GM12878 (cell line): ENCODE results near the gene ALKBH8. TPM values are rescaled to one million over a fixed set of nuclear protein-coding genes. Genes with fewer than 3 reads are reported as not detected.
"Not testable (repeated sequence)": the region's sequence is repeated elsewhere in the genome, so short reads cannot be mapped to it uniquely, and the experiment has no call there.

Experiments used
- ATAC-seq: fragments of 200-7000 bp; cut with Tn5 transposase; 3 replicates; pipeline ENCODE4 v1.9.1; 2020; ENCODE audit warnings: mild to moderate bottlenecking, moderate library complexity
- BruUV-seq: library from RNA; stranded (reverse); fragments of 400-500 nt; replicated peaks from 2 replicates; lab custom pipeline; 2021; lab: Mats Ljungman, UMichigan
- CTCF ChIA-PET: fragments of 300-600 bp; sonication (Branson Sonifier 250); formaldehyde crosslinking; extraction: SDS; loops from one replicate; lab custom pipeline; 2021; ENCODE audit warnings: inconsistent platforms; lab: Yijun Ruan, JAX
- POLR2A ChIA-PET: fragments of 350-600 bp; formaldehyde crosslinking; extraction: SDS; loops from one replicate; lab custom pipeline; 2021; ENCODE audit warnings: inconsistent platforms; lab: Charles Lee
- RAD21 ChIA-PET: fragments of 300-600 bp; sonication (Branson Sonifier 250); formaldehyde crosslinking; loops from one replicate; lab custom pipeline; 2023; ENCODE audit warnings: antibody characterized with exemption; ENCODE audit not compliant: unreplicated experiment; lab: Charles Lee
- SMC1A ChIA-PET: fragments of 300-600 bp; sonication (Branson Sonifier 250); formaldehyde crosslinking; loops from one replicate; lab custom pipeline; 2023; ENCODE audit not compliant: unreplicated experiment, uncharacterized antibody; lab: Charles Lee
- DNase-seq: peaks from one replicate; pipeline ENCODE4 v3.0.0-alpha.2; 2011; ENCODE audit warnings: low read depth, low spot score
- FAIRE-seq: peaks from 3 replicates; lab custom pipeline; 2011; peaks lifted over from hg19 to GRCh38; lab: Jason Lieb, UNC
- H2AFZ ChIP-seq: 2 replicates; pipeline ENCODE4 v1.6.0; 2011; ENCODE audit warnings: low read depth, low read length, control low read depth; ENCODE audit not compliant: control insufficient read depth
- H3K27ac ChIP-seq: 2 replicates; pipeline ENCODE4 v1.5.1; 2011; ENCODE audit warnings: control low read depth; ENCODE audit not compliant: control insufficient read depth, insufficient read depth
- H3K27me3 ChIP-seq, 2 experiments: replicated peaks in 1 of 2; 2 replicates each; pipeline versions ENCODE4 v1.6.0 to v1.6.1; 2011; ENCODE audit warnings: low read length in 1 of 2; ENCODE audit not compliant: control insufficient read depth in 2 of 2, insufficient read depth in 2 of 2
- H3K36me3 ChIP-seq, 2 experiments: 2 replicates each; pipeline ENCODE4 v1.5.1; 2011; ENCODE audit warnings: low read length in 1 of 2; ENCODE audit not compliant: control insufficient read depth in 2 of 2, insufficient read depth in 2 of 2
- H3K4me1 ChIP-seq: 2 replicates; pipeline ENCODE4 v1.6.1; 2011; ENCODE audit warnings: mild to moderate bottlenecking, low read length, moderate library complexity, mixed read lengths; ENCODE audit not compliant: control insufficient read depth, insufficient read depth
- H3K4me2 ChIP-seq: 2 replicates; pipeline ENCODE4 v1.6.0; 2011; ENCODE audit warnings: control low read depth; ENCODE audit not compliant: control insufficient read depth, insufficient read depth
- H3K4me3 ChIP-seq: fragments of 200-600 bp; sonication (generic); 2 replicates; pipeline ENCODE4 v1.5.1; 2016
- H3K79me2 ChIP-seq: 2 replicates; pipeline ENCODE4 v1.6.0; 2011; ENCODE audit warnings: low read length; ENCODE audit not compliant: control insufficient read depth, insufficient read depth
- H3K9ac ChIP-seq: 2 replicates; pipeline ENCODE4 v1.8.0; 2011; ENCODE audit warnings: low read length, control low read depth, mixed read lengths; ENCODE audit not compliant: control insufficient read depth, insufficient read depth
- H3K9me3 ChIP-seq: replicated peaks from 3 replicates; pipeline ENCODE4 v1.5.1; 2011; ENCODE audit warnings: mild to moderate bottlenecking, low read length; ENCODE audit not compliant: control insufficient read depth, insufficient read depth
- H4K20me1 ChIP-seq: 2 replicates; pipeline ENCODE4 v1.6.0; 2011; ENCODE audit not compliant: control insufficient read depth, insufficient read depth
- CEBPB ChIP-seq, 2 experiments: fragments of 150-350 bp in 1 of 2; IDR thresholded peaks; 2 replicates each; pipeline ENCODE4 v1.6.1; 2012 to 2014; ENCODE audit warnings: low read depth in 2 of 2, low read length in 2 of 2, borderline replicate concordance in 1 of 2, inconsistent platforms in 1 of 2
- LARP7 ChIP-seq: fragments of 450-650 bp; IDR thresholded peaks from 2 replicates; pipeline ENCODE4 v1.6.1; 2017; ENCODE audit warnings: mild to moderate bottlenecking
- NFIC ChIP-seq: IDR thresholded peaks from 2 replicates; pipeline ENCODE4 v1.6.1; 2012; ENCODE audit warnings: low read depth, mild to moderate bottlenecking, inconsistent platforms, low read length, moderate library complexity
- SREBF2 ChIP-seq: IDR thresholded peaks from 2 replicates; pipeline ENCODE4 v1.6.1; 2012; ENCODE audit warnings: mild to moderate bottlenecking, low read length
- ZZZ3 ChIP-seq: IDR thresholded peaks from 2 replicates; pipeline ENCODE4 v1.6.1; 2011; ENCODE audit warnings: low read depth; ENCODE audit not compliant: control insufficient read depth, insufficient read length
- in situ Hi-C: fragments of 300-500 bp; cut with MboI; formaldehyde crosslinking; loops from 9 replicates; pipeline ENCODE4 v1.14.3; 2018; ENCODE audit warnings: mixed read lengths
- intact Hi-C: fragments of 100-400 bp; cut with micrococcal nuclease; formaldehyde crosslinking; loops from one replicate; pipeline ENCODE4 v1.14.2; 2022; ENCODE audit not compliant: unreplicated experiment
- polyA plus RNA-seq, 11 experiments: library from polyadenylated mRNA; depleted of rRNA in 4 of 11; unstranded in 6 of 11; stranded (reverse) in 5 of 11; fragments of >200 nt; fragmentation: Nextera tagmentation in 4 of 11; fragmentation: Illumina TruSeq in 1 of 11; extraction: Ambion mirVana in 4 of 11; extraction: Trizol in 1 of 11; gene quantifications; 1 replicate in 1 of 11; 2 replicates in 10 of 11; pipeline versions ENCODE4 v1.2.1 to v1.2.3, GENCODE V29; 2011 to 2016; ENCODE audit warnings: inconsistent platforms in 2 of 11, missing spikeins in 2 of 11, low read depth in 1 of 11
- total RNA-seq, 4 experiments: library from RNA; depleted of rRNA in 3 of 4; stranded (reverse); fragments of >200 nt in 3 of 4; fragmentation: Illumina TruSeq in 1 of 4; extraction: Trizol in 1 of 4; gene quantifications; 2 replicates each; pipeline versions ENCODE4 v1.2.1 to v1.2.3, GENCODE V29; 2013 to 2021

The ALKBH8 gene
- total and polyA plus RNA-seq, 10 of the 15 experiments (the other 5 are each of a cell fraction or from before 2014, with no cell fraction given), result 4.6 to 13.1 (median 9.5) TPM

DNA sequence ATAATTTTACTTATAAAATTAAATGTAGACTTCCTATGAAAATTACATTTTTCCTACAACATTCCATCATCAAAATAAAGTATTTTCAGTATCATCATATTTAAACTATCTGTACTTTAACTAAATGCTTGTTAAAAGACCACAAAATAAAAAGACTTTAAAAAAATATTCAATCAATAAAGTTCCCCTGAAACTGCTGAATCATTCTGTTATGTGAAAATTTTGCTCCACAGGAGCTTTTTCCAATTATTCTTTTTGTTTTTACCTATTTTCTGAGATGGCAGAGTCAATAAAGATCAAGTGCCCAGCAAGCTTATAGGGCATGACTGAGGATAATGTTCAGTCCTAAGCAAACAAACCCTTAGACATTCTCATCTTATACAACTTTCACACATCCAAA lies 27.3 kb downstream of the ALKBH8 start:
- H3K27me3 ChIP-seq, result no peaks in the 10 kb centered on the region
- CTCF ChIA-PET, result interaction anchor here (1.4 to 4.5 kb wide), 5 partner anchors 10 to 379 kb away, joined by 3 to 22 read pairs (median 17); no protein-coding TSS in a partner anchor
- no peak for ATAC-seq
- no peak for FAIRE-seq
- SMC1A ChIA-PET, result interaction anchor here (1.0 to 4.4 kb wide), 3 partner anchors 11 to 233 kb away, joined by 3 to 24 read pairs (median 3); no protein-coding TSS in a partner anchor
- intact Hi-C loops, result no loop called here
- TF ChIP-seq CEBPB (IDR thresholded peaks at IDR 0.05; ENCODE audit: borderline replicate concordance in 1 of 2, low read depth in 2 of 2, low read length in 2 of 2) (no peak), ZZZ3 (no peak), LARP7 (no peak), SREBF2 (no peak), NFIC (no peak)
- TF ChIP-seq, all 136 proteins: peak for 0
- no peaks in the 10 kb centered on the region for H3K4me1 ChIP-seq
- H4K20me1 ChIP-seq, result no peaks in the 10 kb centered on the region
- H3K27ac ChIP-seq, result no peak overlapping the region
- no peak overlapping the region for H3K9ac ChIP-seq
- H3K4me2 ChIP-seq, result no peak overlapping the region
- no peak for DNase-seq
- BruUV-seq, result no TSS peak
- in situ Hi-C loops, result no loop called here
- H3K36me3 ChIP-seq, result peaks cover 0 to 4% of the 10 kb centered on the region in 2 experiments; a peak in 3 of 4 replicates
- ChIA-PET RAD21 (interaction anchor here (0.7 to 1.0 kb wide), 2 partner anchors 11 to 151 kb away, joined by 3 read pairs; no protein-coding TSS in a partner anchor), POLR2A (no interaction called here)
- H2AFZ ChIP-seq, result no peak overlapping the region
- H3K9me3 ChIP-seq, result no peaks in the 10 kb centered on the region
- no peak overlapping the region for H3K4me3 ChIP-seq
- no peaks in the 10 kb centered on the region for H3K79me2 ChIP-seq

DNA sequence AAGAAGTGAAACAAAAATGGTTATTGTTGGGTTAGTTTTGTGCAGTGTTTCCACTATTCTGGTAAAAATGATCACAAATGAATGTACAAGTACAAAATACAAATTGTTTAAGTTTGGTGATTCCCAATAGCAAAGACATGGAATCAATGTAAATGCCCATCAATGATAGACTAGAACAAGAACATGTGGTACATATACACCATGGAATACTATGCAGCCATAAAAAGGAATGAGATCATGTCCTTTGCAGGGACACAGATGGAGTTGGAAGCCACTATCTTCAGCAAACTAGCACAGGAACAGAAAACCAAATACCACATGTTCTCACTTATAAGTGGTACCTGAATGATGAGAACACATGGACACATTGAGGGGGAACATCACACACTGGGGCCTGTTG lies 28.4 kb downstream of the ALKBH8 start:
- FAIRE-seq, RAD21 ChIA-PET, H3K4me3 ChIP-seq, H3K4me2 ChIP-seq, H3K79me2 ChIP-seq, H3K27ac ChIP-seq, DNase-seq, intact Hi-C loops, H3K4me1 ChIP-seq, H3K9me3 ChIP-seq, H3K27me3 ChIP-seq, ATAC-seq, H4K20me1 ChIP-seq, H3K36me3 ChIP-seq, H3K9ac ChIP-seq, CTCF ChIA-PET, BruUV-seq, in situ Hi-C loops, H2AFZ ChIP-seq, POLR2A ChIA-PET: not testable (repeated sequence)
- SMC1A ChIA-PET, result interaction anchor here (4.4 kb wide), 1 partner anchor 12 kb away, joined by 24 read pairs; no protein-coding TSS in a partner anchor
